Measurements from ENCODE around the gene DDX47. TPM values are rescaled to one million over a fixed set of nuclear protein-coding genes. Genes with fewer than 3 reads are reported as not detected.

The DDX47 gene
- total RNA-seq, result 104 and 121 TPM in 2 replicates

DNA sequence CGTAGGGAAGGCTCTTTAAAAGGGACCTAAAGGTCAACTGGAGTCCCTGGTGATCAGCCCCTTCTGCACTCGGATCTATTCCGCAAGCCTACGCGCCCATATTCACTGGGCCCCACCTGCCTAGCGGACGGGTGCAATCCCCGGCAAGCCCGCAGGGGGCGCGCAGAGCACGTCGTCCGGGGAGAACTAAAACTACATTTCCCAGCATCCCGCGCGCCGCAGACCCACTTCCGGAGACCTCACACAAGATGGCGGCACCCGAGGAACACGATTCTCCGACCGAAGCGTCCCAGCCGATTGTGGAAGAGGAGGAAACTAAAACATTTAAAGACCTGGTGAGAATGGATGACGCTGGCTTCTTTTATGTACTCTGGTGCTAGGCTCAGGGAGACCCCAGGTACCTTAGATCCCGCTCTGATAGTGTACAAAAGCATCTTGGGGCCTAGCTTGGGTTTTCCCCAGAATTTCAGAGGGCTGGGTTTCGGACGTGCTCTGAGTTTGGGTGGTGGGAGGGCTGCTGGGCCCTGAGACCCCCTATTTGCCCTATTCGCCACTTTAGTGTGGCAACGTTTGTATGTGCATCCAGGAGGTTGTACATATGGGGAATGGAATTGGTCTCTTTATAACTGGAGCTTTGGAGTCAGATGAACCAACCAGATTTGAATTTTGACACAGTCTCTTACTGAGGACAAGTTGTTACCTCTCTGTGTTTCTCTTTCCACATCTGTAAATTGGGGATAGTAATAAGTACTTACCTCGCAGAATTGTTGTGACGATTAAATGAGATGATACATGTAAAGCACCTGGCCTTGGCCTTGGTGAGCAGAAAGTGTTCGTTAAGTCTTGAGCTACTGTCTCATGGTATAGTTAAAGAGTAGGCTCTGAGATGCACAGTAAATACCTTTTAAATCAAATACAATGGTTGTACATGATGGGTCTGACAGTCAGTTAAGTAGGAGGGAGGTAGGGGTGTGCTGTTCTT lies at the start of gene DDX47:
Gene DDX47, plus strand, starts transcription at position 227 of the 982 bp plus-strand sequence. Its CDS starts 22 bp downstream, at position 249.

DNA sequence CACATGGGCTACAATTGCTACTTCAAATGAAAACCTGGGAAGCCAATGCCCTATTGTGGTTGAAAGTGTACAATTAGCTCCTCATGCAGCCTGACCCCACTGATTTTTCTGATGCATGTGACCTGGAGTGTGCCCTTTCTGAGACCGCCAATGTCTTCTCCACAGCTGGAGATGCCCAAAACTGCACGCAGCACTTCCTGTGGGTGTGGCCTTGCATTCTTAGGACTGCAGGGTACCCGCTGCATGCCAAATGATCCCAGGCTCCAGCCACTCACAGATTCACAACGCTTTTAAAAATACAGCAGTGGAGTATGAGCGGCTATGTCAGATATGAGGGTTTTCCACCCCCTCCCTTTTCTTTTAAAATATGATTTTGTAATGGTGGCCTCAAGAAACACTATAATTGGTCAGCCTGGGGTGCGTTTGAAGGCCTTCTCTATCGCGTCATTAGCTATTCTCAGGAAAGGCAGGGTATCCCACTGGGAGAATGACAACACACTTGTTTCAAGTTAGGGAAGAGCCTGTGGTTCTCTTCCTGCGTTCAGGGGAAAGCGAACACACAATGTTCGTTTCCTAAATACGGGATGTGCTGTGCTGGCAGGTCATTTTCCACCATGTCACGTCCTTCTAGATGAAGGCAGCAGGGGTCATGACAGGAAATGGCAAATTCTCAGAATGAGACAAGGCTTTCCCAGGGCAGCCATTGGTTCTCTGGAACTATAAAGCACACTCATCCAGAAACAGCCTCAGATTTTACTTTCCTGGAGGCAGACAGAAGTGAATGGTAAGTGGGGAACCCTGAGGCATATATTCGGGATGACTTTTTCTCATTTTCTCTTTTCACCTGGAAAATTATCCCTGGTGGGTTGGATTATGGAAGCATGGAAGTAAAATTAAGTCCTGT lies 28.0 kb upstream of the DDX47 start, which contains the start of gene APOLD1:
Gene APOLD1, plus strand, starts transcription at position 749 of the 904 bp plus-strand sequence. Its CDS starts 33 bp downstream, at position 782.

Small RNA genes within 50 kb of the gene (small RNA-seq; reads per million reads assigned to genes)
- not detected for gene AC007215.1
- gene MIR613, result not detected

Other genes with a start within 250 kb of the DDX47 start
- 28.1 and 32.9 TPM in 2 replicates for gene CREBL2, start 201.5 kb upstream of the DDX47 start, total RNA-seq
- gene GPR19, start 117.2 kb upstream of the DDX47 start, total RNA-seq, result 0.80 and 2.0 TPM in 2 replicates
- 34.4 and 39.9 TPM in 2 replicates for gene CDKN1B, start 96.0 kb upstream of the DDX47 start, total RNA-seq
- gene APOLD1, start 27.7 kb upstream of the DDX47 start, total RNA-seq, result 2.7 and 3.1 TPM in 2 replicates
- gene GPRC5A, start 78.2 kb downstream of the DDX47 start, total RNA-seq, result 18.0 and 48.8 TPM in 2 replicates
- gene GPRC5D, start 138.8 kb downstream of the DDX47 start, total RNA-seq, result not detected in 2 replicates
- 23.0 and 23.8 TPM in 2 replicates for gene HEBP1, start 186.9 kb downstream of the DDX47 start, total RNA-seq
- gene FAM234B, start 231.0 kb downstream of the DDX47 start, total RNA-seq, result 7.6 and 10.5 TPM in 2 replicates